GM18511 (cell line): ENCODE data around the gene SH3PXD2A.
"Not testable (repeated sequence)": the region's sequence is repeated elsewhere in the genome, so short reads cannot be mapped to it uniquely, and the experiment has no call there.

Source experiments
- ATAC-seq: cut with Tn5 transposase; IDR thresholded peaks from one replicate; pipeline ENCODE4 v1.9.1; 2021; ENCODE audit warnings: mild to moderate bottlenecking, moderate library complexity; ENCODE audit not compliant: unreplicated experiment

SH3PXD2A gene

DNA sequence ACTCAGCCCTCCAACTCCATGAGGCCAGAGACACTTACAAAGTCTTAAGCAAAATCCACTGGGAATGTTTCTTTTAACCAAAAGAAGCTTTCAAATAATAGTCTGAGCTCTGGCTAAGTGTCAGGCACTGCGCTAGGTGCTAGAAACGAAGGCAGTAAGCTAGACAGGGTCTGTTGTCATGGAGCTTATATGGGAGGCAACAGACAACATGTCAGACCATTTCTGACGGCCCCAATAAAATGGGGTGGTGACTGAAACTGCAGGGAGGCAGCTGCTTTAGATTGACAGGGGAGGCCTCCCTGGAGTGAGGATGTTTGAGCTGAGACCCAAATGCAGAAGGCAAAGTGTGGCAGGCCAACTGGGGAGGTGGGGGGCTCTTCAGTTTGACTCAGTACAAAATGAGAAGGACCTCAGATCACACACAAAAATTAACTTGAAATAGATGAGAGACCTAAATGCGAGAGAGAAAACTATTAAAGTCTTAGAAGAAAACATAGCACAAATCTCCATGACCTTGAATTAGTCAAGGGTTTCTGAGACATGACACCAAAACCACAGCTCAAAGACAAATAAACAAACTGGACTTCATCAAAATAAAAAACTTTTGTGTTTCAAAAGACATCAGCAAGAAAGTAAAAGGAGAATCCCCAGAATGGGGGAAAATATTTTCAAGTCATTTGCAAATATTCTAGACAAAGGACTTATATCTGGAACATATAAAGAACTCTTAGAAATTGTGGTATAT is 40.6 kb downstream of the SH3PXD2A start:
- no peak for ATAC-seq

DNA sequence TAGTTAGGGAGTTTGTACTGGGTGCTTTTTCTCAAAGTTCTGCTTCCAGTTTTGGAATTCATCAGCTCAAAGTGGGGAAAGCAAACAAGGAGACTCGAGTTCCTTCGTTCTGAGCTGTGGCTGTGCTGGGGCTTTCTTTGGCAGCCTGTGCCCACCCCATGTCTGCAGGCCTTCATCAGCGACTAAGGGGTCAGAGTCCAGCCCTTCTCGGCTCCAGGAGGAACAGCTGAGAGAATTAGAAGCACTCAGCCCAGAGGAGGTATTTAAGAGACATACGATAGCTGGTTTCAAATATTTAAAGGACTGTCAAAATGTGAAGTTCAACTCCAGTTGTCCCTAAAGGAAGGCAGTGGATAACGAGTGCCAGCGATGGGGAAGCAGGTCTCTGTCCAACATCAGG is 41.3 kb downstream of the SH3PXD2A start:
- no peak for ATAC-seq

DNA sequence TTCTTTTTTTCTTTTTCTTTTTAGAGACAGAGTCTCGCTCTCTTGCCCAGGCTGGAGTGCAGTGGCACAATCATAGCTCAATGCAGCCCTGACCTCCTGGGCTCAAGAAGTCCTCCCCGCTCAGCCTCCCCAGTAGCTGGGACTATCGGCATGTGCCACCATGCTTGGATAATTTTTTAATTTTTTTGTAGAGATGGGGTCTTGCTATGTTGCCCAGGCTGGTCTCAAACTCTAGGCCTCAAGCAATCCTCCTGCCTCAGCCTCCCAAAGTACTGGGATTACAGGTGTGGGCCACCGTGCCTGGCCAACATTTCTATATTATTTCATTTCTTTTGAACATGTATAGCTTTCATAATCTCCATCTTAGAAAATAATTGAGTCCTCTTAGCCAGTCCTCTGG is 42.1 kb downstream of the SH3PXD2A start:
- ATAC-seq = not testable (repeated sequence)

DNA sequence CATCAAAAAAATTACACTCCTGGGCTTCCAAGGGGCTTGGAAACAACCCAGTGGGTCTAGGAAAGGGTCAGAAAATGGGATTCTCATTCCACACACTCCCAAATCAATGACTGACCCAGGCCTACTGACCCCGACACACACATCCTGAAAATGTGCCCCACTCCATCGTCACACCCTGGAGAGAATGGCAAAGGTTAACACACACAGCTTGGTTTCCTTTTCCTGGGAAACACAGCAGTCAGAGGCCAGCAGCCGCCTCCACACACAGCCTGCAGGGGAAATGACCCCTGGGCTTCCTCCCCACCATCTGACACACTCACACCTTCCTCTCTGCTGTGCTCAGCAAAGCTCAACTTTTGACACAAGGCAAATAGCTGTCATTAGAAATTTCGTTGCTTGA is 42.9 kb downstream of the SH3PXD2A start:
- no peak for ATAC-seq

DNA sequence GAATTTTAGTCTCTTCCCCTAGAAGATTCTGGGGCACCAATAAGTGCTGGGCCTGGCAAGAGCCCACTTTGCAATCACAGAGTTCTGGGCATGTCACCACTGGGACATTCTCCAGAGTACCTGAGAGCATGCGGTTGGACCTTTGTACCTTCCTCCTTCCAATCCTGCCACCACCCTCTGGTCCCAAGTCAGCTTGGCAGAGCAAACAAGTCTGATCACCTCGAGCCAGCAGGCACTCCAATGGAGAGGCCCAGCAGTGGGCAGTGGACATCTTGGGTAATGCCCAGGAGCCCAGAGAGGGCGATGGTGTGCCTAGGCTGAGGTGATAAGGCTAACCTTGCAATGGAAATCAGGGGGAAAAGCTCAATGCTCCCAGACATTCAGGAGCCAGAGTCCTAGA is 43.4 kb downstream of the SH3PXD2A start:
- no peak for ATAC-seq

DNA sequence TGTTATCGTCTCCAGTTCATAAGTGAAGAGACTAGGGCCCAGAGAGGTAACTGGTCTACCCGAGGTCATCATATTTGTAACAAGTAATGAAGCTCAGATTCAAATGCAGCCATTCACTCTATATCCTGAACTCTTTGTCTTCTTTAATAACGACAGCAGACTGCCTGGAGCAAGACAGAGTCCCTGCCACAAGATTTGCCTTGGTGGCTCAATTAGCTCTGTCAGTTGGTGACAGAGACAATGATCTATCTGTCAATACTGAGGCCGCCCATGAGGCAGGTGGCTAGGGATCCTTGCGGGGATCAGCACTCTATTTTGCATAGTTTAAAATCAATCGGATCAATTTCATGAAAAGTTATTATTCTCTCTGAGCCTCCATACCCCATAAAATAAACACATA is 43.9 kb downstream of the SH3PXD2A start:
- ATAC-seq = no peak

DNA sequence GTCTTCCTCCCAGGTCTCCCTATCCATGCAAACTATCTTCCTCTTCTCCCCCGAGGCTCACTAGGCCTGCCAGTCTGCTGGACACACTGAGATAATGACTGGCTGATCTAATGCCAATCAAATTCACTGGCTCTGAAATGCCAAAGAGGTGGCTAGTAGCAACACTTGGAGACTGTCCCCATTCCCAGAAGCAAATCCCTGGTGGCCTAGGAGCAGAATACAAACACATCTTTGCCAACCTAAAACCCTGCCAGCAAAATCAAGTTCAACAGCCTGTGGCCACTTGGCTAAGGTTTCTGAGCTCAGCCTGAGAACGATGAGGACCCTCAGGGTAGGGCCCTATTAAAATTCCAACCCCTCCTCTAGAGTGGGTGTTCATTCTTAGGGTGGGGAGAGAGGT is 46.6 kb downstream of the SH3PXD2A start:
- no peak for ATAC-seq

DNA sequence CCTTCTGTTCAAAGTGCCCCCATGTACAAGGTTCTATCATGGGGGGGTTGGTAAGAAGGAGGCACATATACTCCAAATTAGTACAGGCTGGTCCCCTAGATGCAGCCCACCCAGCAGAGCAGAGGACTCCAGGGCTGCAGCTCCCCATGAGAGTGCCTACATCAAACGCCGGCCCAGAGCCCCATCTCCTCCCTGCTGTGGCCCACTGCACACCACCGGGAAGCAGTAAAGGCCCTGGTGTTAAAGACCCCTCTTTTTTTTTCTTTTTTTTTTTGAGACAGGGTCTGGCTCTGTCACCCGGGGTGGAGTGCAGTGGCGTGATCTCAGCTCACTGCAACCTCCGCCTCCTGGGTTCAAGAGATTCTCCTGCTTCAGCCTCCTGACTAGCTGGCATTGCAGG is 47.4 kb downstream of the SH3PXD2A start:
- no peak for ATAC-seq

DNA sequence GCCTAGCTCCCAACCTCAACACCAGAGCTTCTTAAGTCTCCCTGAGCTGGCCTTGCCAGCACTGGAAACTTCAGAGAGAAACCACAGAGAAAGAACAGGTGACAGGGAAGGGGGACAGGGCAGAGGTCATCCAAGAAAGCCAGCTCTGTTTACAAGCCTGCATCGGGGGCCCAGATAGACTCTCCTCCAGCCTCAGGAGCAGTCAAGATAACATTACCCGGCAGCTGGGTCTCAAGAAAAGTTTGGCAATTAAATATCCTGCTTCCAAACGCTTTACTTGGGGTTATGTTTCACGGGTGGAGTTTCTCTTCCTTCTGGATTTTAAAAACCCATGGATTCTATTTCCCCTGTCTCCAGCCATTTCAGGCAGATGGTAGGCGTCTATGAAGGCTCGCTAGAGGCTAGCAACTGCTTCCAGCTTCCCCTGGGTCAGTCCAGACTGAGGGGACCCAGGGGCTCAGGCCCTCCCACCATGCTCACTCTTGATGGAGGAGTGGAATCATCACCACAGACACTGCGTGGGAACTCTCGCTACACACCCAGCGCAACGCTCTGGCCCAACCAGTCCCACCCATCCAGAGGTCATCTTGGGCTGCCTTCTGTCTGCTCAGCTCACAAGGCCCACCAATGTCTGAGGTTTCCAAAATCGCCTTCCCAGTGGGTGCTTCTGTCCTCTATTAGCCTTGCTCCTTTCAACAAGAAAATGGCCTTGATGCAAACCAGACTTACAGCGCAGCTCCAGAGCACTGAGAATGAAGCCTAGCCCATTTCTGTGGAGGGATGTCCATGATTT is 48.8 kb downstream of the SH3PXD2A start:
- no peak for ATAC-seq

DNA sequence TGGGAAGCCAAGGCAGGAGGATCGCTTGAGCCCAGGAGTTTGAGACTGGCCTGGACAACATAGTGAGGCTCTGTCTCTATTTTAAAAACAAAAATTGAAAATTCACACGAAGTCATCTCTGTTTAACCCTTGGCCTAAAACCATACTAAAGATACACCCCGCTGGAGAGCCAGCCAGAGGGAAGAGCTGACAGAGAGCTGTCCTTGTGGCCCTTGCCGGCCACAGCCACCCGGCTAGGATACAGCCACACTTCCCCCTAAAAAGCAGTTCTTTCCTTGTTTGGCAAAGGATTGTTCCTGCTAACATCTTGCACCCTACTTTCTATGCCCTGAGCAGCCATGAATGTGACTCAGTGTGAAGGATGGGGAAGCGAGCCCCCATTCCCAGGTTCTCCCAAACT is 49.6 kb downstream of the SH3PXD2A start:
- no peak for ATAC-seq

DNA sequence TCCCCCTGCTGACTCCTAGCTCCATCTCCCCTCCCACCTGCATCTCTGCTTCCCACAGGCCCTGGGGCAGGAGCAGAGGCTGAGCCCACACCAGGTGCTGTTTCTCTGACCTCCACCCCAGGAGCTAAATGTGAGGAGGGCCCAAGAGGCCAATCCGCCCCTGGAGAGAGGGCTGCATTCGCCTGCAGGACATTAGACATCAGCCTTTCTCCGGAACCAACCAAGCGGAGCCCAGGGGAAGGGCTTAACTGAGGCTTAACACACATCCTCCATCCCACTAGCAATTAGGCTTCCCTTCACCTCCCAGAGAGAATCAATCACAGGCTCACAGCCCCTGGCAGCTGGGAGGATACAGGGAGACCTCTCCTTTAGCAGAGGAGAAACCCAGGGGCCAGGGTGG is 50.5 kb downstream of the SH3PXD2A start:
- ATAC-seq = no peak

DNA sequence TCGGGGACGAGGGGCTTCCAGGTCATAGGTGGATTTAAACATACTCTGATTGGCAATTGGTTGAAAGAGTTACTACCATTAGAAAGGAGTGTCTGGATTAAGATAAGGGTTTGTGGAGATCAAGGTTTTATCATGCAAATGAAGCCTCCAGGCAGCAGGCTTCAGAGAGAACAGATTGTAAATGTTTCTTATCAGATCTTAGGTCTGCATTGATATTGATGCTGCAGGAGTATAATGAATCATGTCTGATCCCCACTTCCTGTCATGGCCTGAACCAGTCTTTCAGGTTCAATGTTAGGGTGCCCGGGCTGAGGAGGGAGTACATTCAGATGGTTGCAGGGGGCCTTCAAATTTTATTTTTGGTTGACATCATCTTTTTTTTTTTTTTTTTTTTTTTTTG is 51.4 kb downstream of the SH3PXD2A start:
- ATAC-seq = no peak

DNA sequence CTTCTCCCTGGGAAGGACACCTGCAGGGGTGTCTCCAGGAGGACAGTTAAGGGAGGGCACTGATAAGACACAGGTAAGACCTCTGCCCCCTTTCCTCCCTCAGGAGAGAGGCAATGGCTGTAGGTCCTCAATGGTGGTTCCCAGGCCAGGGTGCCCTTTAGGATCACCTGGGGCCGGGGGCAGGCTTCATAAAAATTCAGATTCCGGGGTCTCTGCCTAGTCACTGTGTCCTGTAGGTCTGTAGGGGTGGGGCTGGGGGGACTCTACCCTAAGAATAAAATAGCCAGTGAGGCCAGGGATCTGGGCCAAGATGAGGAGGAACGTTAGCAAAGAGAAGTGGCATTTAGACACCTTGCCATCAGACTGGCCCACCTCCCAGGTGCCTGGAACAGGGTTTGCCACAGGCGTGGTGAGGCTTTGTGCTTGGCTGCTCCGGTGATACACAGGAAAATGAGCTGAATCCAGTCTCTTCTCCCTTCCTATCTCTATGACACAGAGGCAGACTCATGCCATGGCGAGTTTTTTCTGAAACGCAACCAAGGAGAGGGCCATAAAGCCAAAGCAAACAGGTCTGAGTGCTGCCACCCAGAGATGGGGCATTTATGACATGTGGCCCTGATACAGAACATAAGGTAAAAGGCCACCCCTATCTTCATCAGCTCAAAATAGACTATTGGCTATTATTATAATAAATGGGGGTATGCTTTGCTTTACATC is 52.6 kb downstream of the SH3PXD2A start:
- ATAC-seq = no peak

DNA sequence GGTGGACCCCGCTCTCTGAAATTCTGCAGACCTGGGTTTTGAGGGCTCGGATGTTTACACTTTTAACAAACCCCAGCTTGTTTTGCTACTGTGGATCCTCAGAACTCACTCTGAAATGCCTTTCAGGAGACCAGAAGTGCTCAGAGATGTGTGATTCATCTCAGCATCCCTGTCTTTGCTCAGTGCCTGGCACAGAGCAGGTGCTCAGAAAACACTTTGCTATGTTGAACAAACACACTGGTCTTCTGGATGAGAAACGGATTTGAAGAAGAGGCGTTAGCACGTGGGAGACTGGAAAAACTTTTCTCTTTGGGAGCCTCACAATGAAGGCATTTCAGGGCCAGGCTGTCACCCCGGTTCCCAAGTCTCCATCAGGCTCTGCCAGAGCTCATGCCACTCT is 53.3 kb downstream of the SH3PXD2A start:
- ATAC-seq = no peak

DNA sequence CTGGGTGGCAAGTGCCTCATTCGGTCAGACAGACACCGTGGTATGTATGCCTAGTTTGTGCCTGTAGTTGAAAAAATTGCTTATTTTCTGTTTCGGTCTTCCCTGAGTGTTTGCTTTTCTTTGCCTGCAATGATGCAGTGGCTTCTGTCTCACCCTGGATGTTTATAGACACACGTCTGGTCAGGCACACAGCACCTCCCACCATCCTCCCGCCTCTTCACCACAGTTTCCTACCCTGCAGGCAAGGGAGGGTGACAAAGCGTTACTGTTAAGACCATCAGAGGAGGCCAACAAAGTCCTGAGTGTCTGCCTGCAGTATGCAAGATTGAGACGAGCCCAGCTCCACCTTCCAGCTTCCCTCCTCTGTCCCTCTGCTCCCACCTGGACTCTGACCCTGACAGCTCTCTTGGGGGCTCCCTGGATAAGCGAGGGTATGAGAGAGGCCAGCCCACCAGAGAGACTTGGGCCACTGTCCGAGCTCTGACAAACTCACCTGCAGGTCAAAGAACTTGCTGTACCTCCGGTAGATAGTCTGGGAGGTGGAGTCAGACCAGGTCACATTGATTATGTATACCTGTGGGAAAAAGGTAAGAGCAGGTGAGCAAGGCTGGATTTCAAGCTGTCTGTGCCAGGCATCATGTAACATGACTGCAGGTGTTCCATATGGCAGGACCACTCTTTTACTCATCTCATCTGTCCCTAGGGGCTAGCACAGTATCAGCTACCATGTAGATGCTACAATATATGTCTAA is 54.4 kb downstream of the SH3PXD2A start:
- ATAC-seq = no peak

DNA sequence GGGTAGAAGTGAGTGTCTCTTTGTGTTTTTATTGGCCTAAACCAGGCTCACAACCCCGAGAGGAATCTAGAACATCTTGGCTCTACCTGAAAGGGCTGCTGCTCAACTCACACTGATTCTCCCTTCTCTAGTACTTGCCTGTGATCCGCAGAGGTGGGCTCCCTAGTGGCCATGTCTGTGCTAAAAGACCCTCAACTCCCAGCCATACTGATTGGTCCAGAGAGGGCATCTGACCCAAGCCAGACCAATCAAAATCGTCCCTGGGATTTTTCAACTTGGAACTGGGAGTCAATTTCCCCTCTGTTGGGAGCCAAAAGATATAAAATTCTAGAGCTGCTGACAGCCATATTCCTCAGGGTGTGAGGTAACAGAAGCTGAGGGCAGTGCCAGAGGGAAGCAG is 55.3 kb downstream of the SH3PXD2A start:
- no peak for ATAC-seq

DNA sequence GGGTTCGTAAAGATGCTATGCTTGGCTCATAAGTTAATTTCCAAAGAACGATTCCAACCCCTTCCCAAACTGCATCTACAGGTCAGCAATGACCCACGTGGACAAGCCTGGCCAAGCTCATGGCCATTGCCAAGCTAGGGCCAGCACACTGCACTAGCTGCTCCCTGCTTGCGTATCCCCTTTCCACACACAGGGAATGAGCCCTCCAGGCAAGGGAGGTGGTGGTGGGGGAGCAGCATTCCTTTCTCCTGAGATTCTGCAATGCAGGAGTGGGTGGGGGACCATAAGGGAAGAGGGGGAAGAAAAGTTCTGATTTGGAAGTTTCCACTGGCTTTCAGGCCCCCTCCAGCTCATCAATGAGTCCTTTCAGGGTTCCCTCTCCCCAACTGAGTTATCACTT is 56.0 kb downstream of the SH3PXD2A start:
- no peak for ATAC-seq

DNA sequence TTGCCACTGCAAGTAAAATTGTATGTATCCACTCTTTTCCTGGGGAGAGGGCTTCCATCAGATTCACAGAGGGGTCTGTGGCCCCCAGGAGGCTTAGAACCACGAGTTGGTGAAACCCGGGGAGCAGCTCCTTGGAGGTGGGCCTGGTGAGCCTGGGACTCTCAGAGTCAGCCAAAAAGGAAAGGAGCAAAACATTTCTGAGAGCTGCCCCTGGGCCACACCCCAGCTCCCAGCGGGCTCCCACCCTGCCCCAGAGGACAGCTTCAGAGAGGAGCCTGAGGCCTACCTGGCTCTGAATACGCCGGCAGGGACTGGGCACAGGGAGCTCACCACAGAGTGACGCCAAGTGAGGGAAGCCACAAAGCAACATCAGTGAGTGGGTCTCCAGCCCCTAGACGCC is 56.9 kb downstream of the SH3PXD2A start:
- no peak for ATAC-seq

DNA sequence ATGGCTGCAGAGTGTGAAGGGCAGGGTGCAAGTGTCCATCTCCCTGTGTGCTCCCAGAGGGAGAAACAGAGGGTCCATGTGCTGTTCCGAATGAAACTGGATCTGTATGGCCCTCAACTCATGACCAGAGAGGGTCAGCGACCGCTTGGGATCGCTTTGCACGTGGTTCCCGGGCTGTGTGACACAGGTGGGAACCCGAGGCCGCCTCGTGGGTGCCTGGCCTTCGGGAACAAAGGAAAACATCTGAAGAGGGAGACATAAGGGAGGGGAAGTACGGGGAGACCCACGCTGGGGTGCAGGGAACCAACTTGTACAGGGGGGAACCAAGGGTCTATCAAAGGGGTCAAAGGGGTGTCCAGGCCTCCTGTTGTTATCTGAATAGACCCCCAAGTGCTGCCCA is 57.5 kb downstream of the SH3PXD2A start:
- ATAC-seq = no peak

DNA sequence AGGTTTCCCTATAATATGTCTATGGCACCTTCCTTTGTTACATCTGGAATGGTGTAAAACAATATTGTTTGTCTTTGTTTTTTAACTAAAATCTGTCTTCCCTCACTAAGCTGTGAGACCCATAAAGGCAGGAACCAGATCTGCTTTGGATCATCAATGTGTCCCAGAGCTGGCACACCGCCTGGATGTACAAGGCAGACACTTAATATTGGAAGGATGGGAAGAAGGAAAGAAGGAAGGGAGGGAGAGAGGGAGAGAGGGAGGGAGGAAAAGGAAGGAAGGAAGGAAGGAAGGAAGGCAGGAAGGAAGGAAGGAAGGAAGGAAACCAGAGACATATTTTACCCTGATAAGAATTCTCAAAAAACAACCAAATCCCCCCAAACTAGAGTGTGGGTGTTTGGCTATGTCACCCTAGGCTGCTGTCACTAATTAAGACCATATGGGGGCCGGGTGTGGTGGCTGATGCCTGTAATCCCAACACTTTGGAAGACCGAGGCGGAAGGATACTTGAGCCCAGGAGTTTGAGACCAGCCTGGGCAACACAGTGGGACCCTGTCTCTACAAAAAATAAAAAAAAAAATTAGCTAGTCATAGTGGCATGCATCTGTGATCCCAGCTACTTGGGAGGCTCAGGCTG is 59.6 kb downstream of the SH3PXD2A start:
- no peak for ATAC-seq

DNA sequence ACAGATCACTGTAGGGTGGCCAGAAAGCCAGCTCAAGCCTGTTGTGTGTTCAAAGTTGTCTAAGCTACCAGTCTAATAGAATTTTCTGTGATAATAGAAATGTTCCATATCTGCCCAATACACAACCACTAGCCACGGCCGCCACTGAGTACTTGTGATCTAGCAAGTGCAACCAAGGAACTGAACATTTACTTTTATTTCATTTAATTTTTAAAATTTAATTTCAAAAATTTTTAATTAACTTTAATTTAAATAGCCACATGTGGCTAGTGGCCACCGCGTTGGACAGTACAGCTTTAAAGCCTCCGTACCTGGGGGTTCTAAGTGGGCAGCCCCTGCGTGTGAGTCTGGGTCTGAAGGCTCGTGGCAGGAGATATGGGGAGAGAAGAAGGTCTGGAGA is 60.4 kb downstream of the SH3PXD2A start:
- no peak for ATAC-seq
